ENCODE data around the gene RAB44. TPM values are rescaled to one million over a fixed set of nuclear protein-coding genes. Genes with fewer than 3 reads are reported as not detected.
A peak's percentile ranks its signal among the peaks of the same experiment; 100 is the strongest.

Gene RAB44
- total and polyA plus RNA-seq, 2 of the 13 experiments (the other 11 are each of a cell fraction or from before 2014, with no cell fraction given) = not detected

DNA sequence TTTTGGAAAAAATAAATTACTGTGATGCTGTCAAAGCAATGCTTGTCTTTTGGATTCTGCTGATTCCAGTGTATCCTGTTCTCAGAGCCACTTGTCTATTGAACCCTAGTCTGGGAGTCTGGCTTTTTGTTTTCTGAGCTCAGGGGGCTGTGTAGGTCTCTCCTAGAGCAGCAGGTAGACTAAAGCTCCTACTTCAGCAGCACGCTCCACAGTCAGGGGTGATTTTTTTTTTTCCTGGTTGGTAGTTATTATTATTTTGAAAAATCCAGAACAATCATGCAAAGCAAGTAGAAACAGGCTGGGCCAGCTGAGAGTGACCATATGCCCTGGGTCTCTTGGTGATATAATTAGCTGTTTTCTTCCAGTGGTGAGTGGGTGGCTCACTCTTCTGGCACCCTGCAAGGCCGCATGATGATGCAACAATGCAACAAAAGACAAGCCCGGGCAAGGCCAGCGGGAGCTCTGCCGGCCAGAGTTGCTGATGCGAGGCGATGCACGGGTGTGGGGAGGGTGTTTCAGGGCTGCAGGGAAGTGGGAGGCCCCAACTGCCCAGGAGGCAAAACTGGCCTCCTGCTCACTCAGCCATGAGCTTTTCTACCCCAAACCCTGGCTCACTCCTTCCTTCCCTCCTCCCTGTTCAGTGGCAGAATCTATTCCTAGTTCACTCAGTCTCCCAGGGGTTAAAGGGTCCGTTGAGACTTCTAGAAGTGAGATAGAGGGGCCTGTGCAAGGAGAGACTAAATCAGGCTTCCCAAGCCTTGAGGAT is 30.6 kb upstream of the RAB44 start (continued):
- TF ChIP-seq IRF9 (CRISPR knock-in tag; IDR thresholded peaks at IDR 0.05; ENCODE audit: borderline replicate concordance) (peak; percentile 85), NCOA2 (CRISPR knock-in tag; IDR thresholded peaks at IDR 0.05) (peak; percentile 88), FOXC1 (CRISPR knock-in tag; IDR thresholded peaks at IDR 0.05; ENCODE audit: borderline replicate concordance) (peak; percentile 90), ZNF570 (CRISPR knock-in tag; IDR thresholded peaks at IDR 0.05; ENCODE audit: borderline replicate concordance) (no peak), AKAP8 (CRISPR knock-in tag; IDR thresholded peaks at IDR 0.05) (peak; percentile 43; the same call in 1 of the 2 replicates), ZFP36 (IDR thresholded peaks at IDR 0.05; ENCODE audit: borderline replicate concordance, low read depth, low read length, partially characterized antibody) (no peak), ZNF121 (CRISPR knock-in tag; IDR thresholded peaks at IDR 0.05) (peak; percentile 81), ZNF256 (CRISPR knock-in tag; conservative IDR thresholded peaks at IDR 0.05) (no peak), ZNF136 (CRISPR knock-in tag; IDR thresholded peaks at IDR 0.05; ENCODE audit: low read depth) (no peak), ZSCAN21 (CRISPR knock-in tag; IDR thresholded peaks at IDR 0.05; ENCODE audit: borderline replicate concordance) (peak; percentile 80), ZNF557 (CRISPR knock-in tag; IDR thresholded peaks at IDR 0.05) (peak; percentile 61; the same call in 1 of the 2 replicates), TARDBP (CRISPR knock-in tag; IDR thresholded peaks at IDR 0.05) (peak; percentile 88), ZFP37 (CRISPR knock-in tag; IDR thresholded peaks at IDR 0.05; ENCODE audit: borderline replicate concordance) (peak; percentile 68; the same call in 1 of the 2 replicates), POLR2A (IDR thresholded peaks at IDR 0.05; ENCODE audit: insufficient read depth in 1 of 2, low read depth in 2 of 2, low read length in 2 of 2) (peak; percentile 43 to 66; a peak in 2 of 4 replicates)
- TF ChIP-seq, protein P1, sequence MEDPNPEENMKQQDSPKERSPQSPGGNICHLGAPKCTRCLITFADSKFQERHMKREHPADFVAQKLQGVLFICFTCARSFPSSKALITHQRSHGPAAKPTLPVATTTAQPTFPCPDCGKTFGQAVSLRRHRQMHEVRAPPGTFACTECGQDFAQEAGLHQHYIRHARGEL (CRISPR knock-in tag; IDR thresholded peaks at IDR 0.05) = peak; percentile 78; the same call in 1 of the 2 replicates
- TF ChIP-seq, protein P2, sequence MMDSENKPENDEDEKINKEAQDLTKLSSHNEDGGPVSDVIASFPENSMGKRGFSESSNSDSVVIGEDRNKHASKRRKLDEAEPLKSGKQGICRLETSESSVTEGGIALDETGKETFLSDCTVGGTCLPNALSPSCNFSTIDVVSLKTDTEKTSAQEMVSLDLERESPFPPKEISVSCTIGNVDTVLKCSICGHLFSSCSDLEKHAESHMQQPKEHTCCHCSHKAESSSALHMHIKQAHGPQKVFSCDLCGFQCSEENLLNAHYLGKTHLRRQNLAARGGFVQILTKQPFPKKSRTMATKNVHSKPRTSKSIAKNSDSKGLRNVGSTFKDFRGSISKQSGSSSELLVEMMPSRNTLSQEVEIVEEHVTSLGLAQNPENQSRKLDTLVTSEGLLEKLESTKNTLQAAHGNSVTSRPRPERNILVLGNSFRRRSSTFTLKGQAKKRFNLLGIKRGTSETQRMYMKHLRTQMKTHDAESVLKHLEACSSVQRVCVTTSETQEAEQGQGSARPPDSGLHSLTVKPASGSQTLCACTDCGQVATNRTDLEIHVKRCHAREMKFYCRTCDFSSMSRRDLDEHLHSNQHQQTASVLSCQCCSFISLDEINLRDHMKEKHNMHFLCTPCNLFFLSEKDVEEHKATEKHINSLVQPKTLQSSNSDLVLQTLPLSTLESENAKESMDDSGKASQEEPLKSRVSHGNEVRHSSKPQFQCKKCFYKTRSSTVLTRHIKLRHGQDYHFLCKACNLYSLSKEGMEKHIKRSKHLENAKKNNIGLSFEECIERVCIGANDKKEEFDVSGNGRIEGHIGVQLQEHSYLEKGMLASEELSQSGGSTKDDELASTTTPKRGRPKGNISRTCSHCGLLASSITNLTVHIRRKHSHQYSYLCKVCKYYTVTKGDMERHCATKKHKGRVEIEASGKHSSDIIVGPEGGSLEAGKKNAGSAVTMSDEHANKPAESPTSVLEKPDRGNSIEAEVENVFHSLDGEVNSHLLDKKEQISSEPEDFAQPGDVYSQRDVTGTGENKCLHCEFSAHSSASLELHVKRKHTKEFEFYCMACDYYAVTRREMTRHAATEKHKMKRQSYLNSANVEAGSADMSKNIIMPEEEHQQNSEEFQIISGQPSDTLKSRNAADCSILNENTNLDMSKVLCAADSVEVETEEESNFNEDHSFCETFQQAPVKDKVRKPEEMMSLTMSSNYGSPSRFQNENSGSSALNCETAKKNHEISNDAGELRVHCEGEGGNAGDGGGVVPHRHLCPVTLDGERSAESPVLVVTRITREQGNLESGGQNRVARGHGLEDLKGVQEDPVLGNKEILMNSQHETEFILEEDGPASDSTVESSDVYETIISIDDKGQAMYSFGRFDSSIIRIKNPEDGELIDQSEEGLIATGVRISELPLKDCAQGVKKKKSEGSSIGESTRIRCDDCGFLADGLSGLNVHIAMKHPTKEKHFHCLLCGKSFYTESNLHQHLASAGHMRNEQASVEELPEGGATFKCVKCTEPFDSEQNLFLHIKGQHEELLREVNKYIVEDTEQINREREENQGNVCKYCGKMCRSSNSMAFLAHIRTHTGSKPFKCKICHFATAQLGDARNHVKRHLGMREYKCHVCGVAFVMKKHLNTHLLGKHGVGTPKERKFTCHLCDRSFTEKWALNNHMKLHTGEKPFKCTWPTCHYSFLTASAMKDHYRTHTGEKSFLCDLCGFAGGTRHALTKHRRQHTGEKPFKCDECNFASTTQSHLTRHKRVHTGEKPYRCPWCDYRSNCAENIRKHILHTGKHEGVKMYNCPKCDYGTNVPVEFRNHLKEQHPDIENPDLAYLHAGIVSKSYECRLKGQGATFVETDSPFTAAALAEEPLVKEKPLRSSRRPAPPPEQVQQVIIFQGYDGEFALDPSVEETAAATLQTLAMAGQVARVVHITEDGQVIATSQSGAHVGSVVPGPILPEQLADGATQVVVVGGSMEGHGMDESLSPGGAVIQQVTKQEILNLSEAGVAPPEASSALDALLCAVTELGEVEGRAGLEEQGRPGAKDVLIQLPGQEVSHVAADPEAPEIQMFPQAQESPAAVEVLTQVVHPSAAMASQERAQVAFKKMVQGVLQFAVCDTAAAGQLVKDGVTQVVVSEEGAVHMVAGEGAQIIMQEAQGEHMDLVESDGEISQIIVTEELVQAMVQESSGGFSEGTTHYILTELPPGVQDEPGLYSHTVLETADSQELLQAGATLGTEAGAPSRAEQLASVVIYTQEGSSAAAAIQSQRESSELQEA (CRISPR knock-in tag; IDR thresholded peaks at IDR 0.05; ENCODE audit: not compliant biosample characterization) = no peak
- TF ChIP-seq, protein P3, sequence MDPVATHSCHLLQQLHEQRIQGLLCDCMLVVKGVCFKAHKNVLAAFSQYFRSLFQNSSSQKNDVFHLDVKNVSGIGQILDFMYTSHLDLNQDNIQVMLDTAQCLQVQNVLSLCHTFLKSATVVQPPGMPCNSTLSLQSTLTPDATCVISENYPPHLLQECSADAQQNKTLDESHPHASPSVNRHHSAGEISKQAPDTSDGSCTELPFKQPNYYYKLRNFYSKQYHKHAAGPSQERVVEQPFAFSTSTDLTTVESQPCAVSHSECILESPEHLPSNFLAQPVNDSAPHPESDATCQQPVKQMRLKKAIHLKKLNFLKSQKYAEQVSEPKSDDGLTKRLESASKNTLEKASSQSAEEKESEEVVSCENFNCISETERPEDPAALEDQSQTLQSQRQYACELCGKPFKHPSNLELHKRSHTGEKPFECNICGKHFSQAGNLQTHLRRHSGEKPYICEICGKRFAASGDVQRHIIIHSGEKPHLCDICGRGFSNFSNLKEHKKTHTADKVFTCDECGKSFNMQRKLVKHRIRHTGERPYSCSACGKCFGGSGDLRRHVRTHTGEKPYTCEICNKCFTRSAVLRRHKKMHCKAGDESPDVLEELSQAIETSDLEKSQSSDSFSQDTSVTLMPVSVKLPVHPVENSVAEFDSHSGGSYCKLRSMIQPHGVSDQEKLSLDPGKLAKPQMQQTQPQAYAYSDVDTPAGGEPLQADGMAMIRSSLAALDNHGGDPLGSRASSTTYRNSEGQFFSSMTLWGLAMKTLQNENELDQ (CRISPR knock-in tag; IDR thresholded peaks at IDR 0.05; ENCODE audit: borderline replicate concordance) = no peak; the same call in 1 of the 2 replicates
